ENCODE data around the gene STON2.

DNA sequence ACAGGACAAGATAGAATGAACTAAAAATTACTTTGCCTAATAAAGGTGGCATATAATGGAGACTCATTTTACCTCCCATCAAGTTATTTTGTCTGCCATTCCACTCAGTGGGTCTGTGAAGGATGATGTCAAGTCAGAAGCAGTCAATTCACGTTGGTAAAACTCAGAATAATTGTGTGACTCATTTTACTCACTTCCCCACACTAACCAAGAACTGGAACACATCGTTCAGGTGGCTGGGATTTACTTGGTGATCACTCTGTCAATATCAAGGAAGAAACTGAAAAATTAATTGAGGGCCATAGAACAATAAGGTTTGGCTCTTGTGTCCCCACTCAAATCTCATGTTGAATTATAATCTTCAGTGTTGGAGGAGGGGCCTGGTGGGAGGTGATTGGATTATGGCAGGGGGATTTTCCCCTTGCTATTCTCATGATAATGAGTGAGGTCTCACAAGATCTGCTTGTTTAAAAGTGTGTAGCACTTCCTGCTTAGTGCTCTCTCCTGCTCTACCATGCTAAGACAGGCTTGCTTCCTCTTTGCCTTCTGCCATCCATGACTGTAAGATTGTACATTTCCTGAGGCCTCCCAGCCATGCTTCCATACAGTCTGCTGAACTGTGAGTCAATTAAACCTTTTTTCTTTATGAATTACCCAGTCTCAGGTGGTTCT is 143.7 kb downstream of the STON2 start:
- no peak for TF ChIP-seq CAMTA2 (CRISPR knock-in tag; IDR thresholded peaks at IDR 0.05; ENCODE audit: borderline replicate concordance)
- TF ChIP-seq ERF (CRISPR knock-in tag; IDR thresholded peaks at IDR 0.05), result no peak
- TF ChIP-seq FOXK1 (CRISPR knock-in tag; IDR thresholded peaks at IDR 0.05; ENCODE audit: borderline replicate concordance, low read depth), result no peak
